IMR-90 (cell line): Measurements from ENCODE around the gene COX19. TPM values are rescaled to one million over a fixed set of nuclear protein-coding genes. Genes with fewer than 3 reads are reported as not detected.

Source experiments
- ATAC-seq: fragments of 200-7000 bp; cut with Tn5 transposase; 2 replicates; pipeline ENCODE4 v1.9.1; 2020; ENCODE audit warnings: low read depth, mild to moderate bottlenecking, moderate library complexity
- BruUV-seq: library from RNA; stranded (reverse); fragments of 400-500 nt; replicated peaks from 2 replicates; lab custom pipeline; 2021; lab: Mats Ljungman, UMichigan
- CTCF ChIA-PET: fragments of 300-600 bp; formaldehyde crosslinking; extraction: SDS; loops from one replicate; lab custom pipeline; 2021; ENCODE audit warnings: antibody characterized with exemption; lab: Yijun Ruan, JAX
- POLR2A ChIA-PET: fragments of 300-600 bp; sonication (Branson Sonifier 250); formaldehyde crosslinking; loops from one replicate; lab custom pipeline; 2022; ENCODE audit warnings: antibody characterized with exemption; ENCODE audit not compliant: unreplicated experiment; lab: Charles Lee
- DNase-seq: peaks from one replicate; pipeline ENCODE4 v3.0.0; 2013
- H2AFZ ChIP-seq: replicated peaks from 2 replicates; pipeline ENCODE3; 2013; ENCODE audit warnings: low read length, mild to moderate bottlenecking; ENCODE audit not compliant: poor library complexity
- H2AK5ac ChIP-seq: 2 replicates; pipeline ENCODE4 v1.6.1; 2013; ENCODE audit warnings: low read depth, low read length, inconsistent platforms
- H2AK9ac ChIP-seq: replicated peaks from 2 replicates; pipeline ENCODE3; 2013; ENCODE audit warnings: mild to moderate bottlenecking, low read depth, low read length, moderate library complexity; ENCODE audit not compliant: poor library complexity
- H2BK120ac ChIP-seq: 2 replicates; pipeline ENCODE4 v1.6.1; 2013; ENCODE audit warnings: low read depth, low read length, inconsistent platforms
- H2BK15ac ChIP-seq: 3 replicates; pipeline ENCODE4 v1.6.1; 2013; ENCODE audit warnings: low read depth, low read length, inconsistent platforms
- H2BK20ac ChIP-seq: 2 replicates; pipeline ENCODE4 v1.6.1; 2013; ENCODE audit warnings: low read depth, mild to moderate bottlenecking, inconsistent platforms, low read length, moderate library complexity
- H2BK5ac ChIP-seq: 2 replicates; pipeline ENCODE4 v1.6.1; 2013; ENCODE audit warnings: mild to moderate bottlenecking, low read depth, low read length, inconsistent platforms; ENCODE audit not compliant: poor library complexity, severe bottlenecking
- H3K14ac ChIP-seq: replicated peaks from 2 replicates; pipeline ENCODE4 v1.6.1; 2013; ENCODE audit warnings: low read depth, low read length, inconsistent platforms
- H3K18ac ChIP-seq: 2 replicates; pipeline ENCODE4 v1.6.1; 2013; ENCODE audit warnings: low read depth, low read length, control low read depth
- H3K23ac ChIP-seq: 2 replicates; pipeline ENCODE4 v1.6.1; 2013; ENCODE audit warnings: low read depth, low read length, inconsistent platforms
- H3K27ac ChIP-seq: 2 replicates; pipeline ENCODE4 v1.5.1; 2013; ENCODE audit warnings: mild to moderate bottlenecking, control low read depth, low read length; ENCODE audit not compliant: insufficient read depth
- H3K27me3 ChIP-seq: 2 replicates; pipeline ENCODE4 v1.6.1; 2013; ENCODE audit warnings: low read length; ENCODE audit not compliant: control insufficient read depth, insufficient read depth
- H3K36me3 ChIP-seq: 2 replicates; pipeline ENCODE4 v1.6.1; 2013; ENCODE audit warnings: low read length, mixed read lengths; ENCODE audit not compliant: control insufficient read depth, insufficient read depth
- H3K4ac ChIP-seq: 2 replicates; pipeline ENCODE4 v1.6.1; 2013; ENCODE audit warnings: low read depth, low read length, inconsistent platforms
- H3K4me1 ChIP-seq: 2 replicates; pipeline ENCODE4 v1.6.1; 2013; ENCODE audit warnings: low read length, mixed read lengths; ENCODE audit not compliant: control insufficient read depth, insufficient read depth
- H3K4me2 ChIP-seq: 2 replicates; pipeline ENCODE4 v1.6.1; 2013; ENCODE audit warnings: low read depth, mild to moderate bottlenecking, control low read depth, low read length, moderate library complexity
- H3K4me3 ChIP-seq: 2 replicates; pipeline ENCODE4 v1.5.1; 2013; ENCODE audit warnings: low read depth, mild to moderate bottlenecking, control low read depth, low read length, moderate library complexity; ENCODE audit not compliant: insufficient read depth
- H3K56ac ChIP-seq: 2 replicates; pipeline ENCODE4 v1.6.1; 2013; ENCODE audit warnings: low read length, inconsistent platforms; ENCODE audit not compliant: insufficient read depth; ENCODE audit errors: extremely low read depth
- H3K79me1 ChIP-seq, 2 experiments: 2 replicates each; pipeline ENCODE4 v1.6.1; 2013; ENCODE audit warnings: low read length in 2 of 2, inconsistent platforms in 1 of 2, low read depth in 1 of 2
- H3K9ac ChIP-seq: 2 replicates; pipeline ENCODE4 v1.6.1; 2013; ENCODE audit warnings: low read depth, low read length, control low read depth
- H3K9me1 ChIP-seq: 2 replicates; pipeline ENCODE4 v1.6.1; 2013; ENCODE audit warnings: low read length, inconsistent platforms; ENCODE audit not compliant: insufficient read depth
- H3K9me3 ChIP-seq: 2 replicates; pipeline ENCODE4 v1.6.1; 2013; ENCODE audit warnings: low read length; ENCODE audit not compliant: control insufficient read depth, insufficient read depth
- H4K20me1 ChIP-seq: 2 replicates; pipeline ENCODE4 v1.6.1; 2013; ENCODE audit warnings: low read length, inconsistent platforms; ENCODE audit not compliant: insufficient read depth
- H4K5ac ChIP-seq: 2 replicates; pipeline ENCODE4 v1.6.1; 2013; ENCODE audit warnings: mild to moderate bottlenecking, low read depth, low read length, control low read depth
- H4K8ac ChIP-seq, 2 experiments: 2 replicates each; pipeline ENCODE4 v1.6.1; 2013; ENCODE audit warnings: low read depth in 2 of 2, low read length in 2 of 2, control low read depth in 1 of 2, inconsistent platforms in 1 of 2
- H4K91ac ChIP-seq: 2 replicates; pipeline ENCODE4 v1.6.1; 2013; ENCODE audit warnings: low read depth, low read length, inconsistent platforms; ENCODE audit not compliant: insufficient read depth
- BHLHE40 ChIP-seq: fragments of 150-350 bp; IDR thresholded peaks from 2 replicates; pipeline ENCODE4 v1.6.1; 2016; ENCODE audit warnings: mild to moderate bottlenecking, low read depth, low read length
- CEBPB ChIP-seq: IDR thresholded peaks from 2 replicates; pipeline ENCODE4 v1.6.1; 2012; ENCODE audit warnings: low read depth, low read length, improper control_type of control experiment
- CHD1 ChIP-seq: IDR thresholded peaks from 2 replicates; pipeline ENCODE4 v1.6.1; 2012; ENCODE audit warnings: low read depth, low read length, improper control_type of control experiment
- CTCF ChIP-seq: conservative IDR thresholded peaks from 2 replicates; pipeline ENCODE4 v1.5.1; 2012; ENCODE audit warnings: mild to moderate bottlenecking, low read depth, low read length, improper control_type of control experiment
- FOS ChIP-seq: fragments of 150-350 bp; IDR thresholded peaks from 2 replicates; pipeline ENCODE4 v1.6.1; 2016; ENCODE audit warnings: low read depth, low read length
- MAFK ChIP-seq: IDR thresholded peaks from 2 replicates; pipeline ENCODE4 v1.6.1; 2012; ENCODE audit warnings: low read depth, low read length, improper control_type of control experiment
- MAZ ChIP-seq: IDR thresholded peaks from 2 replicates; pipeline ENCODE4 v1.6.1; 2012; ENCODE audit warnings: low read depth, mild to moderate bottlenecking, low read length, improper control_type of control experiment, moderate library complexity, borderline replicate concordance
- MXI1 ChIP-seq: IDR thresholded peaks from 2 replicates; pipeline ENCODE4 v1.6.1; 2012; ENCODE audit warnings: low read depth, mild to moderate bottlenecking, low read length, moderate library complexity, borderline replicate concordance
- POLR2A ChIP-seq: IDR thresholded peaks from 2 replicates; pipeline ENCODE4 v1.6.1; 2012; ENCODE audit warnings: mild to moderate bottlenecking, low read depth, low read length
- RCOR1 ChIP-seq: IDR thresholded peaks from 2 replicates; pipeline ENCODE4 v1.6.1; 2012; ENCODE audit warnings: mild to moderate bottlenecking, low read length, improper control_type of control experiment; ENCODE audit not compliant: insufficient replicate concordance
- RFX5 ChIP-seq: IDR thresholded peaks from 2 replicates; pipeline ENCODE4 v1.8.0; 2012; ENCODE audit warnings: low read depth, mild to moderate bottlenecking, low read length, moderate library complexity
- SMC3 ChIP-seq: fragments of 150-350 bp; IDR thresholded peaks from 2 replicates; pipeline ENCODE4 v1.6.1; 2016; ENCODE audit warnings: low read depth, mild to moderate bottlenecking, antibody characterized with exemption, low read length, moderate library complexity
- WGBS, 2 experiments: methylation state at CpG; one replicate each; pipeline versions ENCODE4 v1.1.5 to v1.1.7; 2013; ENCODE audit warnings: missing lambda C conversion rate in 2 of 2; ENCODE audit not compliant: insufficient read length in 1 of 2; ENCODE audit errors: extremely low coverage in 2 of 2; 5-methylcytosine and 5-hydroxymethylcytosine counted together
- dilution Hi-C: fragments of 300-500 bp; cut with HindIII; formaldehyde crosslinking; loops from one replicate; pipeline ENCODE4 v1.14.3; 2018; ENCODE audit warnings: low sequenced_read_pairs; ENCODE audit not compliant: unreplicated experiment
- in situ Hi-C: fragments of 300-500 bp; cut with MboI; formaldehyde crosslinking; loops from 3 replicates; pipeline ENCODE4 v1.14.3; 2019; ENCODE audit warnings: low sequenced_read_pairs, inconsistent platforms, mixed read lengths
- intact Hi-C: fragments of 100-400 bp; cut with micrococcal nuclease; formaldehyde crosslinking; loops from 2 replicates; pipeline ENCODE4 v1.10.0; 2022
- polyA plus RNA-seq, 3 experiments: library from polyadenylated mRNA; depleted of rRNA; stranded (reverse); fragments of >200 nt; gene quantifications; 2 replicates each; pipeline ENCODE4 v1.2.3, GENCODE V29; 2012; ENCODE audit warnings: low replicate concordance in 1 of 3
- total RNA-seq: library from RNA; depleted of rRNA; stranded (reverse); fragments of >200 nt; gene quantifications from 2 replicates; pipeline ENCODE4 v1.2.3, GENCODE V29; 2012
- TF ChIP-seq, protein P1 (sequence below): fragments of 150-350 bp; IDR thresholded peaks from 2 replicates; pipeline ENCODE4 v1.6.1; 2017; ENCODE audit warnings: mild to moderate bottlenecking, antibody characterized with exemption, low read length, low read depth
- TF ChIP-seq, protein P2 (sequence below): fragments of 150-350 bp; IDR thresholded peaks from 2 replicates; pipeline ENCODE4 v1.6.1; 2016; ENCODE audit warnings: low read depth, mild to moderate bottlenecking, low read length, moderate library complexity, borderline replicate concordance

COX19 gene
- total and polyA plus RNA-seq, 2 of the 4 experiments (the other 2 are of a cell fraction): 3.9 to 7.3 TPM

DNA sequence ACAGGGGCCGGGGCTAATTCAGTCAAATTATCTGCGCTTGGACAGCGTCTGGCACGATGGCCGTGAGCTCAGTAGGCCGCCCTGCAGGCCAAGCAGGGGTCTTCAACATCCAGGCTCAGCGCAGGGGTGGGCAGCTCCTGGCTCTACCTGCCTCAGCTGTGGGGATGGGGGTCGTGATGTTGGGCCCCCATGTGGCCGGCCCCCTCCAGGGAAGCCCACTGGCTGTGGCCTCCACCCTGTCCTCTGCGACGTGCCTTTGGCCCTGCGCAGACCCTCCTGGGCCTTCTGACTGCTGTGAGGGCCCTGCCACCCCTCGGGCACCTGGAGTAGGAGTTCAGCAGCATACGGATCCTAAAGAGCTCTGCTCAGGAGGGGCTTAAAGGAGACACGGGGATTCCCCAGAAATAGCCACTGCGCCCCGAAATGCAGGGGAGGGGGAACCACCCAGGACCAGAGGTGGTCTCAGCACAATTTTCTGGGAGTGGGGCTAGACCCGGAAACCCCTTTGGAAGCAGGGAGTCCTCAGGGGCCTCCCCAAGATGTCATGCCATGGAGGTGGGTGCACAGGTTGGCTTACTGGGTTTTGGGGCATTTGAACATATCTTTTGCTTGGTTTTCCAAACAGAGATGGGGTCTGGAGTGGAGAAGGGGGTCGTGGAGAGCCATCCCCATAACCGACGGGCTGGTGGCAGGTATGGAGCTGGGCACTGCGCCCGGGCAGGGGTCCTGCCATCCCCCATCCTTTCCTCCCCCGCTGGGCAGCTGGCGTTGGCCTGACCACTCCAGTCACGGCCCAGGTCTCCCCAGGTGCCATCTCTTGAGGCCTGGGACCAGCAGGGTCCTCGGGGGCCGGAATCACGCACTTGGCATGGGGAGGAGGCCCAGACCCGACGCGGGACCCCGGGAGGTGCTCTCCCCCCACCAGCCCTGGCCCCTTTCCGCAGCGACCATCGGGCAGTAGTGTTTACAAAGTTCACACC lies 16.8 kb downstream of the COX19 start:
- Histone ChIP-seq H3K9me1 (no peaks in the 10 kb centered on the region), H3K18ac (no peak overlapping the region), H2BK5ac (no peak overlapping the region), H2AK5ac (no peak overlapping the region), H2BK20ac (no peak overlapping the region), H4K5ac (no peak overlapping the region), H3K9me3 (no peaks in the 10 kb centered on the region), H4K20me1 (peaks cover 5% of the 10 kb centered on the region), H3K9ac (no peak overlapping the region), H3K56ac (no peak overlapping the region), H3K4me3 (no peak overlapping the region), H3K23ac (no peak overlapping the region), H3K36me3 (no peaks in the 10 kb centered on the region), H4K8ac (no peak overlapping the region), H3K4me2 (no peak overlapping the region), H2BK120ac (no peak overlapping the region), H3K4me1 (no peaks in the 10 kb centered on the region; the same call in 1 of the 2 replicates), H3K14ac (no peak overlapping the region), H4K91ac (no peak overlapping the region), H3K27me3 (peaks cover 15% of the 10 kb centered on the region), H2AK9ac (no peak overlapping the region), H2BK15ac (no peak overlapping the region), H3K4ac (no peak overlapping the region), H3K79me1 (no peaks in the 10 kb centered on the region; a peak in 1 of 4 replicates), H3K27ac (no peak overlapping the region), H2AFZ (no peak overlapping the region)
- POLR2A ChIA-PET: no interaction called here
- intact Hi-C loops (no loop called here), dilution Hi-C loops (no loop called here), in situ Hi-C loops (no loop called here)
- ATAC-seq (no peak), DNase-seq (no peak)
- BruUV-seq: no TSS peak
- WGBS, 2 experiments: 79% methylated on average over 9 of the region's 36 CpGs; no CpG with 5 or more reads in 1 of the 2 experiments
- CTCF ChIA-PET: no interaction called here
- TF ChIP-seq MAFK: no peak
- TF ChIP-seq, protein P1, sequence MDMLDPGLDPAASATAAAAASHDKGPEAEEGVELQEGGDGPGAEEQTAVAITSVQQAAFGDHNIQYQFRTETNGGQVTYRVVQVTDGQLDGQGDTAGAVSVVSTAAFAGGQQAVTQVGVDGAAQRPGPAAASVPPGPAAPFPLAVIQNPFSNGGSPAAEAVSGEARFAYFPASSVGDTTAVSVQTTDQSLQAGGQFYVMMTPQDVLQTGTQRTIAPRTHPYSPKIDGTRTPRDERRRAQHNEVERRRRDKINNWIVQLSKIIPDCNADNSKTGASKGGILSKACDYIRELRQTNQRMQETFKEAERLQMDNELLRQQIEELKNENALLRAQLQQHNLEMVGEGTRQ: no peak
- TF ChIP-seq BHLHE40: no peak
- TF ChIP-seq, protein P2, sequence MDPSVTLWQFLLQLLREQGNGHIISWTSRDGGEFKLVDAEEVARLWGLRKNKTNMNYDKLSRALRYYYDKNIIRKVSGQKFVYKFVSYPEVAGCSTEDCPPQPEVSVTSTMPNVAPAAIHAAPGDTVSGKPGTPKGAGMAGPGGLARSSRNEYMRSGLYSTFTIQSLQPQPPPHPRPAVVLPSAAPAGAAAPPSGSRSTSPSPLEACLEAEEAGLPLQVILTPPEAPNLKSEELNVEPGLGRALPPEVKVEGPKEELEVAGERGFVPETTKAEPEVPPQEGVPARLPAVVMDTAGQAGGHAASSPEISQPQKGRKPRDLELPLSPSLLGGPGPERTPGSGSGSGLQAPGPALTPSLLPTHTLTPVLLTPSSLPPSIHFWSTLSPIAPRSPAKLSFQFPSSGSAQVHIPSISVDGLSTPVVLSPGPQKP: no peak
- TF ChIP-seq RCOR1: no peak
- TF ChIP-seq FOS: no peak
- TF ChIP-seq CEBPB: no peak
- no peak for TF ChIP-seq CTCF
- no peak for TF ChIP-seq CHD1
- no peak for TF ChIP-seq POLR2A
- TF ChIP-seq RFX5: no peak
- no peak for TF ChIP-seq MXI1
- no peak for TF ChIP-seq SMC3
- no peak for TF ChIP-seq MAZ
